ENCODE data around the gene IRGQ.

Gene IRGQ

DNA sequence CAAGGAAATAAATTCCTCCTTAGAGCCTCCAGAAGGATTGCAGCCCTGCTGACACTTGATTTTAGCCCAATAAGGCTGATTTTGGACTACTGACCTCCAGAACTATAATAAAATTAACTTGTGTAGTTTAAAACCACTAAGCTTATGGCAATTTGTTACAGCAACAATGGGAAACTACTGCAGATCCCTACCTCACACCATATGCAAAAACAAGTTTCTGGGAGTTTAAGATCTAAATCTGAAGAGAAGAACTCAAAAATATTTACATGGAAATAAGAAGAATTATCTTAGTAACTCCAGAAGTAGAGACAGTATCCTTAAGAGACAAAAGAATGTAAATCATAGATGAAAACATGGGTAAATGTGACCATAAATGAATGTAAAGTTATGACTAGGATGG lies 57.0 kb downstream of the IRGQ start:
- DNase-seq = no peak

GRCh38 chr19:43534816-43535761 lies 60.8 kb downstream of the IRGQ start:
- DNase-seq = peak; percentile 36 to 41
